ENCODE measurements around the gene EPAS1. TPM values are rescaled to one million over a fixed set of nuclear protein-coding genes. Genes with fewer than 3 reads are reported as not detected.

Gene EPAS1
- total and polyA plus RNA-seq, 2 of the 13 experiments (the other 11 are each of a cell fraction or from before 2014, with no cell fraction given), result 47.1 to 182 TPM

DNA sequence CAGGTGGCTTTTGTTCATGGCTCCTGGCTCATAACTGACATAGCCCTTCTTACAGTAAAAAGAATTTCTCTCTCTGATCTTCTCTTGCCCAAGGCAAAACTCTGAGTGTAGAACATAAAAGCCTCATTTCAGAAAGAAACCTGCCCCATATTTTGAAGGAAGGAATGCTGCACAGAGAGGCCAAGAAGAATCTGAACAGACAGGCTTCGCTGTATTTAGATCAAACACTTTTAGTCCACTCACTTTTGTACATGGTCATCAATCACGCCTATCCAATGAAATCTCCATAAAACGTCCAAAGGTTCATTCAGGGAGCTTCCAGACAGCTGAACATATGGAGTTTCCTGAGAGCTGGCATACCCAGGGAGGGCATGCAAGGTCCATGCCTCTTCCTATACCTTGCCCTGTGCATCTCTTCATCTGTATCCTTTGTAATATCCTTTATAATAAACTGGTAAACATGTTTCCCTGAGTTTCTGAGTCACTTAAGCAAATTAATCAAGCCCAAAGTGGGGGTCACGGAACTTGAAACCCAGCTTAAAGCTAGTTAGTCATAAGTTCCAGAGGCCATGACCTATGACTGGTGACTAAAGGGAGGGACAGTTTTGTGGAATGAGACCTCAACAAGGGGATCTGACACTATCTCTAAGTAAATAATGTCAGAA is 119.7 kb downstream of the EPAS1 start (continued):
- TF ChIP-seq, protein P1, sequence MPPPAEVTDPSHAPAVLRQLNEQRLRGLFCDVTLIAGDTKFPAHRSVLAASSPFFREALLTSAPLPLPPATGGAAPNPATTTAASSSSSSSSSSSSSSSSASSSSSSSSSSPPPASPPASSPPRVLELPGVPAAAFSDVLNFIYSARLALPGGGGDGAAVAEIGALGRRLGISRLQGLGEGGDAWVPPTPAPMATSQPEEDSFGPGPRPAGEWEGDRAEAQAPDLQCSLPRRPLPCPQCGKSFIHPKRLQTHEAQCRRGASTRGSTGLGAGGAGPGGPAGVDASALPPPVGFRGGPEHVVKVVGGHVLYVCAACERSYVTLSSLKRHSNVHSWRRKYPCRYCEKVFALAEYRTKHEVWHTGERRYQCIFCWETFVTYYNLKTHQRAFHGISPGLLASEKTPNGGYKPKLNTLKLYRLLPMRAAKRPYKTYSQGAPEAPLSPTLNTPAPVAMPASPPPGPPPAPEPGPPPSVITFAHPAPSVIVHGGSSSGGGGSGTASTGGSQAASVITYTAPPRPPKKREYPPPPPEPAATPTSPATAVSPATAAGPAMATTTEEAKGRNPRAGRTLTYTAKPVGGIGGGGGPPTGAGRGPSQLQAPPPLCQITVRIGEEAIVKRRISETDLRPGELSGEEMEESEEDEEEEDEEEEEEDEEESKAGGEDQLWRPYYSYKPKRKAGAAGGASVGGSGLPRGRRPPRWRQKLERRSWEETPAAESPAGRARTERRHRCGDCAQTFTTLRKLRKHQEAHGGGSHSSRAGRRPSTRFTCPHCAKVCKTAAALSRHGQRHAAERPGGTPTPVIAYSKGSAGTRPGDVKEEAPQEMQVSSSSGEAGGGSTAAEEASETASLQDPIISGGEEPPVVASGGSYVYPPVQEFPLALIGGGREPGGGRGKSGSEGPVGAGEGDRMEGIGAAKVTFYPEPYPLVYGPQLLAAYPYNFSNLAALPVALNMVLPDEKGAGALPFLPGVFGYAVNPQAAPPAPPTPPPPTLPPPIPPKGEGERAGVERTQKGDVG (CRISPR knock-in tag; IDR thresholded peaks at IDR 0.05; ENCODE audit: borderline replicate concordance), result no peak
- TF ChIP-seq WIZ (CRISPR knock-in tag; IDR thresholded peaks at IDR 0.05) (no peak), ZNF780A (CRISPR knock-in tag; IDR thresholded peaks at IDR 0.05) (no peak), ZNF562 (CRISPR knock-in tag; IDR thresholded peaks at IDR 0.05; ENCODE audit: borderline replicate concordance) (no peak), FOXA1 (IDR thresholded peaks at IDR 0.05) (no peak), FOXA1 (CRISPR knock-in tag; IDR thresholded peaks at IDR 0.05) (peak; percentile 10; the same call in 1 of the 2 replicates), PRPF4 (IDR thresholded peaks at IDR 0.05; ENCODE audit: low read depth, low read length, poor library complexity, severe bottlenecking) (no peak), ZZZ3 (CRISPR knock-in tag; IDR thresholded peaks at IDR 0.05; ENCODE audit: borderline replicate concordance) (no peak), ZBTB20 (CRISPR knock-in tag; IDR thresholded peaks at IDR 0.05; ENCODE audit: borderline replicate concordance, low read depth) (peak; percentile 75), ZNF264 (CRISPR knock-in tag; IDR thresholded peaks at IDR 0.05) (0 out of 2 replicates have a peak, but pooled peaks have one; percentile 30), SALL2 (CRISPR knock-in tag; IDR thresholded peaks at IDR 0.05) (no peak), SIN3B (IDR thresholded peaks at IDR 0.05; ENCODE audit: low read length) (no peak), ZNF121 (CRISPR knock-in tag; IDR thresholded peaks at IDR 0.05) (no peak), ZNF724P (CRISPR knock-in tag; IDR thresholded peaks at IDR 0.05; ENCODE audit: borderline replicate concordance) (0 out of 2 replicates have a peak, but pooled peaks have one; percentile 47), NFKBIZ (CRISPR knock-in tag; IDR thresholded peaks at IDR 0.05) (no peak), FOXM1 (CRISPR knock-in tag; IDR thresholded peaks at IDR 0.05) (no peak), ZFYVE20 (CRISPR knock-in tag; IDR thresholded peaks at IDR 0.05; ENCODE audit: borderline replicate concordance, low read depth) (no peak), IKZF4 (CRISPR knock-in tag; IDR thresholded peaks at IDR 0.05; ENCODE audit: borderline replicate concordance, low read depth, not compliant biosample characterization) (no peak), SP5 (CRISPR knock-in tag; IDR thresholded peaks at IDR 0.05; ENCODE audit: borderline replicate concordance, low read depth) (peak; percentile 79), CENPX (CRISPR knock-in tag; IDR thresholded peaks at IDR 0.05) (no peak)
- TF ChIP-seq, protein P2, sequence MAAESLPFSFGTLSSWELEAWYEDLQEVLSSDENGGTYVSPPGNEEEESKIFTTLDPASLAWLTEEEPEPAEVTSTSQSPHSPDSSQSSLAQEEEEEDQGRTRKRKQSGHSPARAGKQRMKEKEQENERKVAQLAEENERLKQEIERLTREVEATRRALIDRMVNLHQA (CRISPR knock-in tag; IDR thresholded peaks at IDR 0.05), result no peak
- TF ChIP-seq, protein P3, sequence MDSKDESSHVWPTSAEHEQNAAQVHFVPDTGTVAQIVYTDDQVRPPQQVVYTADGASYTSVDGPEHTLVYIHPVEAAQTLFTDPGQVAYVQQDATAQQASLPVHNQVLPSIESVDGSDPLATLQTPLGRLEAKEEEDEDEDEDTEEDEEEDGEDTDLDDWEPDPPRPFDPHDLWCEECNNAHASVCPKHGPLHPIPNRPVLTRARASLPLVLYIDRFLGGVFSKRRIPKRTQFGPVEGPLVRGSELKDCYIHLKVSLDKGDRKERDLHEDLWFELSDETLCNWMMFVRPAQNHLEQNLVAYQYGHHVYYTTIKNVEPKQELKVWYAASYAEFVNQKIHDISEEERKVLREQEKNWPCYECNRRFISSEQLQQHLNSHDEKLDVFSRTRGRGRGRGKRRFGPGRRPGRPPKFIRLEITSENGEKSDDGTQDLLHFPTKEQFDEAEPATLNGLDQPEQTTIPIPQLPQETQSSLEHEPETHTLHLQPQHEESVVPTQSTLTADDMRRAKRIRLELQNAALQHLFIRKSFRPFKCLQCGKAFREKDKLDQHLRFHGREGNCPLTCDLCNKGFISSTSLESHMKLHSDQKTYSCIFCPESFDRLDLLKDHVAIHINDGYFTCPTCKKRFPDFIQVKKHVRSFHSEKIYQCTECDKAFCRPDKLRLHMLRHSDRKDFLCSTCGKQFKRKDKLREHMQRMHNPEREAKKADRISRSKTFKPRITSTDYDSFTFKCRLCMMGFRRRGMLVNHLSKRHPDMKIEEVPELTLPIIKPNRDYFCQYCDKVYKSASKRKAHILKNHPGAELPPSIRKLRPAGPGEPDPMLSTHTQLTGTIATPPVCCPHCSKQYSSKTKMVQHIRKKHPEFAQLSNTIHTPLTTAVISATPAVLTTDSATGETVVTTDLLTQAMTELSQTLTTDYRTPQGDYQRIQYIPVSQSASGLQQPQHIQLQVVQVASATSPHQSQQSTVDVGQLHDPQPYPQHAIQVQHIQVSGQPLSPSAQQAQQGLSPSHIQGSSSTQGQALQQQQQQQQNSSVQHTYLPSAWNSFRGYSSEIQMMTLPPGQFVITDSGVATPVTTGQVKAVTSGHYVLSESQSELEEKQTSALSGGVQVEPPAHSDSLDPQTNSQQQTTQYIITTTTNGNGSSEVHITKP (CRISPR knock-in tag; IDR thresholded peaks at IDR 0.05; ENCODE audit: low read depth), result peak; percentile 29; the same call in 1 of the 2 replicates
